H1 (cell line): ENCODE results near the gene ATP2C1. TPM values are rescaled to one million over a fixed set of nuclear protein-coding genes. Genes with fewer than 3 reads are reported as not detected.

Experiments used
- CTCF ChIA-PET: fragments of 300-600 bp; sonication (Branson Sonifier 250); formaldehyde crosslinking; loops from one replicate; lab custom pipeline; 2021; ENCODE audit not compliant: partially characterized antibody; lab: Charles Lee
- POLR2A ChIA-PET: fragments of 300-600 bp; sonication (Branson Sonifier 250); formaldehyde crosslinking; loops from one replicate; lab custom pipeline; 2021; ENCODE audit warnings: inconsistent platforms; ENCODE audit not compliant: partially characterized antibody; lab: Charles Lee
- DNase-seq, 2 experiments: peaks; one replicate each; pipeline versions ENCODE4 v3.0.0 to v3.0.0-alpha.2; 2010 to 2022; ENCODE audit warnings: low spot score in 2 of 2, low read depth in 1 of 2, mixed read lengths in 1 of 2
- FAIRE-seq: peaks from 2 replicates; lab custom pipeline; 2011; peaks lifted over from hg19 to GRCh38; lab: Jason Lieb, UNC
- H2AFZ ChIP-seq: 2 replicates; pipeline ENCODE4 v1.8.1; 2012; ENCODE audit warnings: low read length, inconsistent platforms
- H2AK5ac ChIP-seq: 2 replicates; pipeline ENCODE4 v1.6.1; 2013; ENCODE audit warnings: low read depth, low read length
- H2BK120ac ChIP-seq: replicated peaks from 2 replicates; pipeline ENCODE3; 2013; ENCODE audit warnings: low read depth, low read length, inconsistent platforms
- H2BK12ac ChIP-seq: 2 replicates; pipeline ENCODE4 v1.6.1; 2013; ENCODE audit warnings: low read depth, low read length
- H2BK15ac ChIP-seq: 2 replicates; pipeline ENCODE4 v1.6.1; 2013; ENCODE audit warnings: low read length
- H2BK20ac ChIP-seq: 2 replicates; pipeline ENCODE4 v1.6.1; 2013; ENCODE audit warnings: low read length
- H2BK5ac ChIP-seq: 2 replicates; pipeline ENCODE4 v1.6.1; 2013; ENCODE audit warnings: low read depth, low read length
- H3K14ac ChIP-seq: 2 replicates; pipeline ENCODE4 v1.6.1; 2013; ENCODE audit warnings: inconsistent platforms; ENCODE audit not compliant: insufficient read length
- H3K18ac ChIP-seq: 2 replicates; pipeline ENCODE4 v1.6.1; 2013; ENCODE audit warnings: low read length; ENCODE audit errors: extremely low read depth
- H3K23ac ChIP-seq: 2 replicates; pipeline ENCODE4 v1.6.1; 2013; ENCODE audit warnings: inconsistent platforms; ENCODE audit not compliant: insufficient read length
- H3K23me2 ChIP-seq: 2 replicates; pipeline ENCODE4 v1.6.1; 2013; ENCODE audit warnings: low read depth, low read length
- H3K27ac ChIP-seq: 2 replicates; pipeline ENCODE4 v1.6.1; 2011; ENCODE audit warnings: low read depth, low read length, inconsistent platforms
- H3K27me3 ChIP-seq, 4 experiments: replicated peaks in 1 of 4; 1 replicate in 1 of 4; 2 replicates in 3 of 4; pipeline versions ENCODE4 v1.6.1 to v1.8.1; 2011 to 2013; ENCODE audit warnings: low read length in 3 of 4, mild to moderate bottlenecking in 3 of 4, inconsistent platforms in 2 of 4, mixed read lengths in 2 of 4, moderate library complexity in 1 of 4; ENCODE audit not compliant: control insufficient read depth in 3 of 4, insufficient read depth in 3 of 4; ENCODE audit errors: extremely low read depth in 1 of 4
- H3K36me3 ChIP-seq, 4 experiments: 2 replicates each; pipeline versions ENCODE4 v1.6.1 to v1.8.1; 2011 to 2013; ENCODE audit warnings: mild to moderate bottlenecking in 4 of 4, low read length in 3 of 4, moderate library complexity in 2 of 4, control low read depth in 1 of 4, inconsistent platforms in 1 of 4; ENCODE audit not compliant: insufficient read depth in 4 of 4, control insufficient read depth in 2 of 4
- H3K4ac ChIP-seq: replicated peaks from 2 replicates; pipeline ENCODE3; 2013; ENCODE audit warnings: low read length, low read depth, mixed read lengths, inconsistent platforms; ENCODE audit not compliant: insufficient read length
- H3K4me1 ChIP-seq, 4 experiments: replicated peaks in 1 of 4; 1 replicate in 1 of 4; 2 replicates in 3 of 4; pipeline versions ENCODE4 v1.6.1 to v1.8.1; 2011 to 2013; ENCODE audit warnings: low read length in 3 of 4, inconsistent platforms in 2 of 4, mixed read lengths in 1 of 4; ENCODE audit not compliant: insufficient read depth in 4 of 4, control insufficient read depth in 3 of 4
- H3K4me2 ChIP-seq, 2 experiments: 2 replicates each; pipeline versions ENCODE4 v1.6.1 to v1.8.1; 2011 to 2013; ENCODE audit warnings: low read depth in 2 of 2, low read length in 2 of 2, control low read depth in 1 of 2, inconsistent platforms in 1 of 2, mild to moderate bottlenecking in 1 of 2; ENCODE audit not compliant: insufficient read depth in 1 of 2
- H3K4me3 ChIP-seq, 4 experiments: fragments of 200-600, 300-600 bp in 1 of 4; sonication (generic), shearing (Covaris generic), sonication (Bioruptor Twin) in 1 of 4; 2 replicates each; pipeline versions ENCODE4 v1.5.1 to v1.8.1; 2011 to 2016; ENCODE audit warnings: low read length in 4 of 4, low read depth in 3 of 4, control low read depth in 2 of 4, inconsistent platforms in 2 of 4, mild to moderate bottlenecking in 2 of 4, mixed read lengths in 1 of 4, moderate library complexity in 1 of 4; ENCODE audit not compliant: insufficient read depth in 2 of 4; ENCODE audit errors: extremely low read depth in 1 of 4
- H3K56ac ChIP-seq: replicated peaks from 2 replicates; pipeline ENCODE3; 2013; ENCODE audit warnings: low read depth, mild to moderate bottlenecking, mixed read lengths, low read length, inconsistent platforms; ENCODE audit not compliant: insufficient read length
- H3K79me1 ChIP-seq: 2 replicates; pipeline ENCODE4 v1.6.1; 2013; ENCODE audit warnings: low read depth, low read length, control low read depth
- H3K79me2 ChIP-seq, 2 experiments: 2 replicates each; pipeline versions ENCODE4 v1.6.1 to v1.8.1; 2012 to 2013; ENCODE audit warnings: low read length in 2 of 2, mild to moderate bottlenecking in 2 of 2, inconsistent platforms in 1 of 2; ENCODE audit not compliant: insufficient read depth in 2 of 2, control insufficient read depth in 1 of 2
- H3K9ac ChIP-seq, 4 experiments: replicated peaks in 1 of 4; 1 replicate in 1 of 4; 2 replicates in 3 of 4; pipeline versions ENCODE4 v1.6.1 to v1.8.1; 2011 to 2013; ENCODE audit warnings: low read depth in 3 of 4, low read length in 3 of 4, control low read depth in 2 of 4, mild to moderate bottlenecking in 2 of 4, moderate library complexity in 2 of 4, inconsistent platforms in 1 of 4; ENCODE audit errors: extremely low read depth in 1 of 4
- H3K9me3 ChIP-seq, 2 experiments: 2 replicates each; pipeline versions ENCODE4 v1.6.1 to v1.8.1; 2012 to 2013; ENCODE audit warnings: mild to moderate bottlenecking in 2 of 2, moderate library complexity in 2 of 2, control low read depth in 1 of 2, inconsistent platforms in 1 of 2, low read depth in 1 of 2, low read length in 1 of 2, mixed read lengths in 1 of 2; ENCODE audit not compliant: insufficient read depth in 2 of 2
- H4K20me1 ChIP-seq, 2 experiments: replicated peaks in 1 of 2; 2 replicates each; pipeline versions ENCODE3 to v1.8.1; 2011 to 2013; ENCODE audit warnings: inconsistent platforms in 2 of 2, low read length in 2 of 2, mild to moderate bottlenecking in 1 of 2; ENCODE audit not compliant: insufficient read depth in 2 of 2, control insufficient read depth in 1 of 2
- H4K5ac ChIP-seq: 2 replicates; pipeline ENCODE4 v1.6.1; 2013; ENCODE audit warnings: low read length, low read depth, mixed read lengths, inconsistent platforms; ENCODE audit not compliant: insufficient read length
- H4K8ac ChIP-seq: 2 replicates; pipeline ENCODE4 v1.8.0; 2013; ENCODE audit warnings: mild to moderate bottlenecking, moderate library complexity, low read length, inconsistent platforms; ENCODE audit not compliant: insufficient read depth; ENCODE audit errors: extremely low read depth
- H4K91ac ChIP-seq: replicated peaks from 2 replicates; pipeline ENCODE3; 2013; ENCODE audit warnings: low read length, mixed read lengths, inconsistent platforms; ENCODE audit not compliant: insufficient read length
- ATF3 ChIP-seq: IDR thresholded peaks from 2 replicates; pipeline ENCODE4 v1.6.1; 2011; ENCODE audit warnings: low read depth, mild to moderate bottlenecking, low read length; ENCODE audit not compliant: insufficient read depth
- CBX5 ChIP-seq: fragments of 300-800, 300-1000 bp; sonication (generic); IDR thresholded peaks from 2 replicates; pipeline ENCODE4 v1.7.1; 2016; ENCODE audit warnings: antibody characterized with exemption, low read length, low read depth
- CEBPB ChIP-seq: IDR thresholded peaks from 2 replicates; pipeline ENCODE4 v1.6.1; 2012; ENCODE audit warnings: low read depth, low read length
- CTCF ChIP-seq, 3 experiments: IDR thresholded peaks; 1 replicate in 2 of 3; 2 replicates in 1 of 3; pipeline versions ENCODE4 v1.5.1 to v1.6.1; 2011; ENCODE audit warnings: low read length in 3 of 3, mild to moderate bottlenecking in 3 of 3, inconsistent platforms in 2 of 3, low read depth in 1 of 3, moderate library complexity in 1 of 3; ENCODE audit not compliant: insufficient read depth in 1 of 3; ENCODE audit errors: control extremely low read depth in 1 of 3
- HDAC6 ChIP-seq: IDR thresholded peaks from one replicate; pipeline ENCODE4 v1.7.1; 2012; ENCODE audit warnings: low read depth, mild to moderate bottlenecking, inconsistent platforms, low read length, moderate library complexity
- JUND ChIP-seq: IDR thresholded peaks from 2 replicates; pipeline ENCODE4 v1.6.1; 2011; ENCODE audit warnings: mild to moderate bottlenecking, improper control_type of control experiment, low read length
- KDM5A ChIP-seq: fragments of 200-600 bp; IDR thresholded peaks from 2 replicates; pipeline ENCODE4 v1.7.1; 2012; ENCODE audit warnings: mild to moderate bottlenecking, low read length, inconsistent platforms, mixed read lengths
- NRF1 ChIP-seq: IDR thresholded peaks from 2 replicates; pipeline ENCODE4 v1.6.1; 2011; ENCODE audit warnings: mild to moderate bottlenecking, low read depth, low read length, improper control_type of control experiment
- SIX5 ChIP-seq: IDR thresholded peaks from 2 replicates; pipeline ENCODE4 v1.6.1; 2011; ENCODE audit warnings: mild to moderate bottlenecking, low read depth, low read length
- SP1 ChIP-seq: IDR thresholded peaks from 2 replicates; pipeline ENCODE4 v1.6.1; 2011; ENCODE audit warnings: low read depth, low read length
- WGBS, 2 experiments: shearing (Covaris generic) in 1 of 2; methylation state at CpG; one replicate each; pipeline versions ENCODE4 v1.1.6 to v1.1.7; 2013 to 2015; ENCODE audit warnings: low lambda C conversion rate in 2 of 2, mixed read lengths in 2 of 2, inconsistent platforms in 1 of 2, low coverage in 1 of 2, missing lambda C conversion rate in 1 of 2; ENCODE audit not compliant: insufficient replicate concordance in 2 of 2, insufficient coverage in 1 of 2, insufficient read length in 1 of 2; ENCODE audit errors: extremely low coverage in 1 of 2, missing lambda C conversion rate in 1 of 2; 5-methylcytosine and 5-hydroxymethylcytosine counted together
- polyA plus RNA-seq, 7 experiments: library from polyadenylated mRNA; depleted of rRNA in 3 of 7; stranded (reverse) in 5 of 7; unstranded in 2 of 7; fragments of >200 nt in 5 of 7; fragments of 200-250 nt in 2 of 7; gene quantifications; 1 replicate in 5 of 7; 2 replicates in 1 of 7; 4 replicates in 1 of 7; pipeline versions ENCODE4 v1.2.1 to v1.2.3, GENCODE V29; 2011 to 2013; ENCODE audit warnings: missing spikeins in 2 of 7, mixed read lengths in 2 of 7
- total RNA-seq: library from RNA; stranded (reverse); fragmentation: NEBNext Ultra II Directional; extraction: Animal tissue kit (Norgen Biotek cat#: 25700); gene quantifications from 2 replicates; pipeline ENCODE4 v1.2.1, GENCODE V29; 2021
- TF ChIP-seq, protein P1 (sequence below): IDR thresholded peaks from 2 replicates; pipeline ENCODE4 v1.6.1; 2012; ENCODE audit warnings: inconsistent platforms

Gene ATP2C1
- total and polyA plus RNA-seq, 2 of the 8 experiments (the other 6 are each of a cell fraction or from before 2014, with no cell fraction given) = 50.7 to 68.5 TPM

- FAIRE-seq = no peak
- Histone ChIP-seq H3K4me1 (no peaks in the 10 kb centered on the region), H3K27ac (no peak overlapping the region)
- TF ChIP-seq CTCF (IDR thresholded peaks at IDR 0.05; ENCODE audit: control extremely low read depth in 1 of 3, insufficient read depth in 1 of 3, low read depth in 1 of 3, low read length in 3 of 3) (no peak), HDAC6 (no peak), SIX5 (no peak), CEBPB (no peak), JUND (no peak), SP1 (no peak), KDM5A (no peak), ATF3 (no peak), NRF1 (no peak), CBX5 (no peak)
- TF ChIP-seq, protein P1, sequence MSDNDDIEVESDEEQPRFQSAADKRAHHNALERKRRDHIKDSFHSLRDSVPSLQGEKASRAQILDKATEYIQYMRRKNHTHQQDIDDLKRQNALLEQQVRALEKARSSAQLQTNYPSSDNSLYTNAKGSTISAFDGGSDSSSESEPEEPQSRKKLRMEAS = no peak
These were observed 115.8 kb downstream of the ATP2C1 start for GRCh38 chr3:131009698-131010097.

More at GRCh38 chr3:131009698-131010097, 115.8 kb downstream of the ATP2C1 start:
- Histone ChIP-seq H3K4ac (no peak overlapping the region), H3K4me3 (no peak overlapping the region), H3K56ac (no peak overlapping the region), H2AK5ac (no peak overlapping the region), H2BK15ac (no peak overlapping the region), H3K9ac (no peak overlapping the region), H4K5ac (no peak overlapping the region), H2BK5ac (no peak overlapping the region), H3K23me2 (no peaks in the 10 kb centered on the region), H3K79me1 (no peaks in the 10 kb centered on the region), H3K23ac (no peak overlapping the region), H2BK12ac (no peak overlapping the region), H4K8ac (no peak overlapping the region), H3K18ac (no peak overlapping the region), H3K36me3 (peaks cover 2 to 35% (median 7%) of the 10 kb centered on the region in 4 experiments; a peak in 5 of 8 replicates), H2AFZ (no peak overlapping the region), H2BK20ac (no peak overlapping the region), H2BK120ac (no peak overlapping the region), H3K14ac (no peak overlapping the region), H4K91ac (no peak overlapping the region), H4K20me1 (no peaks in the 10 kb centered on the region), H3K9me3 (no peaks in the 10 kb centered on the region), H3K27me3 (no peaks in the 10 kb centered on the region), H3K4me2 (no peak overlapping the region), H3K79me2 (no peaks in the 10 kb centered on the region; a peak in 1 of 4 replicates)
- ChIA-PET CTCF (interaction anchor here (0.6 kb wide), 1 partner anchor 1058 kb away, joined by 3 read pairs; no protein-coding TSS in a partner anchor), POLR2A (interaction anchor here (0.5 to 1.2 kb wide), 2 partner anchors 11 to 13 kb away, joined by 4 to 5 read pairs; no protein-coding TSS in a partner anchor)
- DNase-seq = no peak
- 96% methylated on average over 1 of the region's 1 CpG; no CpG with 5 or more reads in 1 of the 2 experiments for WGBS, 2 experiments
